DOHH2 (cell line): ENCODE data around the gene IL19.

Source experiments
- H3F3A ChIP-seq: fragments of 200-600 bp; sonication (generic), shearing (Covaris generic); 2 replicates; pipeline ENCODE4 v1.6.0; 2016; ENCODE audit warnings: antibody characterized with exemption, mild to moderate bottlenecking; ENCODE audit not compliant: control insufficient read depth, insufficient read depth
- H3K27ac ChIP-seq: fragments of 200-600 bp; sonication (generic); 2 replicates; pipeline ENCODE4 v1.5.1; 2014; ENCODE audit warnings: low read depth, mild to moderate bottlenecking, low read length, moderate library complexity
- H3K27me3 ChIP-seq: fragments of 200-600 bp; sonication (generic); 2 replicates; pipeline ENCODE4 v1.6.1; 2014; ENCODE audit warnings: mild to moderate bottlenecking, low read length, mixed read lengths; ENCODE audit not compliant: control insufficient read depth
- H3K36me3 ChIP-seq: fragments of 200-600 bp; sonication (generic); 2 replicates; pipeline ENCODE4 v1.6.1; 2014; ENCODE audit warnings: mild to moderate bottlenecking, low read length, moderate library complexity, mixed read lengths; ENCODE audit not compliant: control insufficient read depth
- H3K4me1 ChIP-seq: fragments of 200-600 bp; sonication (generic); 2 replicates; pipeline ENCODE4 v1.6.1; 2014; ENCODE audit warnings: mild to moderate bottlenecking, low read length, mixed read lengths; ENCODE audit not compliant: control insufficient read depth
- H3K4me2 ChIP-seq: fragments of 200-600 bp; sonication (generic); 2 replicates; pipeline ENCODE4 v1.6.0; 2014; ENCODE audit warnings: mild to moderate bottlenecking, low read length, moderate library complexity
- H3K4me3 ChIP-seq: fragments of 200-600 bp; sonication (generic); 2 replicates; pipeline ENCODE4 v1.5.1; 2014; ENCODE audit warnings: mild to moderate bottlenecking, low read length, mixed read lengths
- H3K79me2 ChIP-seq: fragments of 200-600 bp; sonication (generic); 2 replicates; pipeline ENCODE4 v1.6.1; 2014; ENCODE audit warnings: mild to moderate bottlenecking, low read length, mixed read lengths; ENCODE audit not compliant: control insufficient read depth
- H3K9me2 ChIP-seq: fragments of 200-600 bp; sonication (generic); replicated peaks from 2 replicates; pipeline ENCODE4 v1.6.1; 2014; ENCODE audit warnings: mild to moderate bottlenecking, low read length, mixed read lengths; ENCODE audit not compliant: control insufficient read depth
- H3K9me3 ChIP-seq: fragments of 200-600 bp; sonication (generic); 2 replicates; pipeline ENCODE4 v1.6.1; 2014; ENCODE audit warnings: antibody characterized with exemption, low read length, mixed read lengths; ENCODE audit not compliant: control insufficient read depth, insufficient read depth
- H4K20me1 ChIP-seq: fragments of 200-600 bp; sonication (generic); 2 replicates; pipeline ENCODE4 v1.6.0; 2014; ENCODE audit warnings: low read depth, mild to moderate bottlenecking, antibody characterized with exemption, low read length, moderate library complexity; ENCODE audit not compliant: control insufficient read depth, insufficient read depth
- EZH2phosphoT487 ChIP-seq: fragments of 200-600 bp; sonication (generic); IDR thresholded peaks from 2 replicates; pipeline ENCODE4 v1.6.1; 2017; ENCODE audit warnings: borderline replicate concordance, mild to moderate bottlenecking, antibody characterized with exemption, low read length, moderate library complexity, mixed read lengths
- TF ChIP-seq, protein P1 (sequence below): fragments of 200-600 bp; sonication (generic); IDR thresholded peaks from one replicate; pipeline ENCODE4 v1.5.1; 2014; ENCODE audit warnings: antibody characterized with exemption, mild to moderate bottlenecking, low read depth, low read length; ENCODE audit not compliant: poor library complexity, severe bottlenecking

The IL19 gene

DNA sequence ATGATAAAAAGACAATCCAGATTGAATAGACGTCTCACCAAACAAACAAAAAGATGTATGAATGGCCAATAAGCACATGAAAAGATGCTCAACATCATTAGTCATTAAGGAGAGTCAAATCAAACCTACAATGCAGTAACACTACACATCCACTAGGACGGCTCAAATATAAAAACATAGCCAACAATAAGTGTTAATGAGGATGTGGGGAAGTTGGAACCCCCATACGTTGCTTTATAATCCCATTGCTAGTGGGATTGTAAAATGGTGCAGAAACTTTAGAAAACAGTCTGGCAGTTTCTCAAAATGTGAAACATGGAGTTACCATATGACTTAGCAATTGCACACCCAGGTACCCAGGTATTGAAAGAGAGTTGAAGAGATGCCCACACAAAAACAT lies 112.0 kb downstream of the IL19 start:
- no peaks in the 10 kb centered on the region for H3K36me3 ChIP-seq
- no peak for TF ChIP-seq EZH2phosphoT487
- TF ChIP-seq, protein P1, sequence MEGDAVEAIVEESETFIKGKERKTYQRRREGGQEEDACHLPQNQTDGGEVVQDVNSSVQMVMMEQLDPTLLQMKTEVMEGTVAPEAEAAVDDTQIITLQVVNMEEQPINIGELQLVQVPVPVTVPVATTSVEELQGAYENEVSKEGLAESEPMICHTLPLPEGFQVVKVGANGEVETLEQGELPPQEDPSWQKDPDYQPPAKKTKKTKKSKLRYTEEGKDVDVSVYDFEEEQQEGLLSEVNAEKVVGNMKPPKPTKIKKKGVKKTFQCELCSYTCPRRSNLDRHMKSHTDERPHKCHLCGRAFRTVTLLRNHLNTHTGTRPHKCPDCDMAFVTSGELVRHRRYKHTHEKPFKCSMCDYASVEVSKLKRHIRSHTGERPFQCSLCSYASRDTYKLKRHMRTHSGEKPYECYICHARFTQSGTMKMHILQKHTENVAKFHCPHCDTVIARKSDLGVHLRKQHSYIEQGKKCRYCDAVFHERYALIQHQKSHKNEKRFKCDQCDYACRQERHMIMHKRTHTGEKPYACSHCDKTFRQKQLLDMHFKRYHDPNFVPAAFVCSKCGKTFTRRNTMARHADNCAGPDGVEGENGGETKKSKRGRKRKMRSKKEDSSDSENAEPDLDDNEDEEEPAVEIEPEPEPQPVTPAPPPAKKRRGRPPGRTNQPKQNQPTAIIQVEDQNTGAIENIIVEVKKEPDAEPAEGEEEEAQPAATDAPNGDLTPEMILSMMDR = peak; percentile 28
- H3F3A ChIP-seq = no peaks in the 10 kb centered on the region

DNA sequence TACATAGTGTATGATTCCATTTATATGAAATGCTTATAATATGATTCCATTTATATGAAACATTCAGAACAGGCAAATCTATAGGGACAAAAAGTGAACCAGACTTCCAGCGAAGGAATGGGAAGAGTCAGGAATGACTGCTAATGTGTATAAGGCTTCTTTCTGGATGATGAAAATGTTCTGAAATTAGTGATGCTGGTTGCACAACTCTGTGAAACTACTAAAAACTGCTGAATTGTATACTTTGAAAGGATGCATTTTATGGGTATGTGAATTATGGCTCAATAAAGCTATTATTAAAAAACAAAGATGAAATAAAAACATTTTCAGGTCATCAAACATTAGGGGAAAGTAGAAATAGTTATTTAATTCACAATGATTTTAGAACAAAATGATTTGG lies 112.6 kb downstream of the IL19 start:
- peaks cover 4% of the 10 kb centered on the region for H3K9me3 ChIP-seq
- no peaks in the 10 kb centered on the region for H3K9me2 ChIP-seq
- no peak overlapping the region for H3K4me3 ChIP-seq
- no peaks in the 10 kb centered on the region for H3K79me2 ChIP-seq
- no peak overlapping the region for H3K4me2 ChIP-seq
- H3K36me3 ChIP-seq = no peaks in the 10 kb centered on the region
- peaks cover 15% of the 10 kb centered on the region for H3K27me3 ChIP-seq
- TF ChIP-seq EZH2phosphoT487 = no peak
- TF ChIP-seq, protein P1 = no peak
- H3K27ac ChIP-seq = no peak overlapping the region
- H3K4me1 ChIP-seq = no peaks in the 10 kb centered on the region
- no peaks in the 10 kb centered on the region for H3F3A ChIP-seq
- no peaks in the 10 kb centered on the region for H4K20me1 ChIP-seq

More for the DNA sequence above, 112.0 kb downstream of the IL19 start:
- no peak overlapping the region for H3K27ac ChIP-seq
- H3K9me2 ChIP-seq = no peaks in the 10 kb centered on the region
- peaks cover 11% of the 10 kb centered on the region; the same call in 1 of the 2 replicates for H3K27me3 ChIP-seq
- no peak overlapping the region for H3K4me2 ChIP-seq
- no peak overlapping the region for H3K4me3 ChIP-seq
- H4K20me1 ChIP-seq = no peaks in the 10 kb centered on the region
- peaks cover 5% of the 10 kb centered on the region for H3K9me3 ChIP-seq
- H3K79me2 ChIP-seq = no peaks in the 10 kb centered on the region
- no peaks in the 10 kb centered on the region for H3K4me1 ChIP-seq

DNA sequence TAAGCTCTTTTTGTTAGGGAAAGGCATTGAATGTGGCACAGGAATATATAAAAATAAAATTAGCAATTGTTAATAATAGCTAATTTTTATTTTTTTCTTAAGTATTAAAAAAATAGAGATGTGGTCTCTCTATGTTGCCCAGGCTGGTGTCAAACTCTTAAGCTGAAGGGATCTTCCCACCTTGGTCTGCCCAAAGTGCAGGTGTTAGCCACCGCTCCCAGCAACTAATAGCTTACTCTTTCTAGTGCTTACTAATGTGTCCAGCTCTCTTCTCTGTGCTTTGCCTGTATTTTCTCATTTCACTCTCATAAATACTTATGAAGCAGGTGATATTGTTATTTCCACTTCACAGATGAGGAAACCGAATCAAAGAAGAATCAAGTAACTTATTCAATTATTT lies 113.3 kb downstream of the IL19 start:
- H3K9me3 ChIP-seq = no peaks in the 10 kb centered on the region
- no peaks in the 10 kb centered on the region for H3K79me2 ChIP-seq
- TF ChIP-seq EZH2phosphoT487 = no peak
- TF ChIP-seq, protein P1 = no peak
- peaks cover 18% of the 10 kb centered on the region for H3K27me3 ChIP-seq
- no peaks in the 10 kb centered on the region for H3K4me1 ChIP-seq
- no peak overlapping the region for H3K4me2 ChIP-seq
- H3K4me3 ChIP-seq = no peak overlapping the region
- H3K9me2 ChIP-seq = no peaks in the 10 kb centered on the region
- H3F3A ChIP-seq = no peaks in the 10 kb centered on the region
- H3K36me3 ChIP-seq = no peaks in the 10 kb centered on the region
- no peak overlapping the region for H3K27ac ChIP-seq
- H4K20me1 ChIP-seq = no peaks in the 10 kb centered on the region
